SK-N-SH (cell line): ENCODE data around the gene SHE. TPM values are rescaled to one million over a fixed set of nuclear protein-coding genes. Genes with fewer than 3 reads are reported as not detected.

Experiments used
- CTCF ChIA-PET: fragments of 300-600, 350-600 bp; formaldehyde crosslinking; extraction: SDS; loops from one replicate; lab custom pipeline; 2021; lab: Yijun Ruan, JAX
- POLR2A ChIA-PET: fragments of 350-600 bp; sonication (Branson Sonifier 250); formaldehyde crosslinking; extraction: SDS; loops from one replicate; lab custom pipeline; 2020; ENCODE audit warnings: antibody characterized with exemption, inconsistent platforms; lab: Yijun Ruan, JAX
- DNase-seq: peaks from one replicate; pipeline ENCODE4 v3.0.0; 2012
- H2AFZ ChIP-seq: fragments of 200-600 bp; sonication (generic); 2 replicates; pipeline ENCODE4 v1.8.1; 2016; ENCODE audit warnings: antibody characterized with exemption, mild to moderate bottlenecking, low read depth
- H3F3A ChIP-seq: fragments of 200-600 bp; sonication (generic); replicated peaks from 2 replicates; pipeline ENCODE3; 2016; ENCODE audit warnings: antibody characterized with exemption, mild to moderate bottlenecking; ENCODE audit not compliant: insufficient read depth
- H3K27ac ChIP-seq, 2 experiments: fragments of 200-500 bp in 1 of 2; fragments of 200-600 bp in 1 of 2; sonication (Bioruptor generic) in 1 of 2; sonication (generic), shearing (Covaris generic) in 1 of 2; 2 replicates each; pipeline versions ENCODE4 v1.5.1 to v1.6.1; 2014 to 2016; ENCODE audit warnings: low read depth in 2 of 2, inconsistent platforms in 1 of 2, low read length in 1 of 2, mild to moderate bottlenecking in 1 of 2, mixed read lengths in 1 of 2
- H3K27me3 ChIP-seq: fragments of 200-600 bp; sonication (generic), shearing (Covaris generic); 2 replicates; pipeline ENCODE4 v1.6.1; 2016; ENCODE audit warnings: mixed run types; ENCODE audit not compliant: insufficient read depth
- H3K36me3 ChIP-seq, 2 experiments: fragments of 200-500 bp in 1 of 2; fragments of 200-600 bp in 1 of 2; sonication (Bioruptor generic) in 1 of 2; sonication (generic) in 1 of 2; replicated peaks in 1 of 2; 2 replicates each; pipeline versions ENCODE3 to v1.5.1; 2014 to 2016; ENCODE audit warnings: low read length in 1 of 2, mild to moderate bottlenecking in 1 of 2; ENCODE audit not compliant: insufficient read depth in 2 of 2, control insufficient read depth in 1 of 2
- H3K4me1 ChIP-seq, 2 experiments: fragments of 200-500 bp in 1 of 2; fragments of 200-600 bp in 1 of 2; sonication (Bioruptor generic) in 1 of 2; sonication (generic), shearing (Covaris generic) in 1 of 2; 2 replicates each; pipeline versions ENCODE4 v1.5.1 to v1.6.1; 2014 to 2016; ENCODE audit warnings: low read depth in 1 of 2, low read length in 1 of 2, mixed run types in 1 of 2; ENCODE audit not compliant: insufficient read depth in 2 of 2, control insufficient read depth in 1 of 2
- H3K4me2 ChIP-seq: fragments of 200-600 bp; sonication (generic), shearing (Covaris generic); 2 replicates; pipeline ENCODE4 v1.6.1; 2017; ENCODE audit warnings: mixed run types
- H3K4me3 ChIP-seq, 2 experiments: fragments of 200-500 bp in 1 of 2; fragments of 200-600 bp in 1 of 2; sonication (Bioruptor generic) in 1 of 2; sonication (generic), shearing (Covaris generic) in 1 of 2; 2 replicates each; pipeline versions ENCODE4 v1.5.1 to v1.8.1; 2014 to 2016; ENCODE audit warnings: low read depth in 2 of 2, inconsistent platforms in 1 of 2, low read length in 1 of 2, mild to moderate bottlenecking in 1 of 2, mixed read lengths in 1 of 2, moderate library complexity in 1 of 2
- H3K79me2 ChIP-seq: fragments of 200-600 bp; sonication (generic); 2 replicates; pipeline ENCODE4 v1.8.1; 2017; ENCODE audit warnings: mild to moderate bottlenecking; ENCODE audit not compliant: insufficient read depth
- H3K9ac ChIP-seq: fragments of 200-600 bp; sonication (generic); 2 replicates; pipeline ENCODE4 v1.6.1; 2017; ENCODE audit warnings: mixed run types
- H3K9me2 ChIP-seq: fragments of 200-600 bp; sonication (generic); 2 replicates; pipeline ENCODE4 v1.6.1; 2017; ENCODE audit warnings: mixed run types
- H3K9me3 ChIP-seq: fragments of 200-600 bp; sonication (generic); 2 replicates; pipeline ENCODE4 v1.6.1; 2017; ENCODE audit warnings: mixed run types, mild to moderate bottlenecking, moderate library complexity
- H4K20me1 ChIP-seq: fragments of 200-600 bp; sonication (generic); 2 replicates; pipeline ENCODE4 v1.6.1; 2017; ENCODE audit warnings: mild to moderate bottlenecking, mixed run types; ENCODE audit not compliant: insufficient read depth
- CHD2 ChIP-seq: fragments of 150-350 bp; IDR thresholded peaks from 2 replicates; pipeline ENCODE4 v1.6.1; 2018; ENCODE audit warnings: low read length; ENCODE audit not compliant: partially characterized antibody
- CTCF ChIP-seq: fragments of 200-600 bp; sonication (generic); IDR thresholded peaks from 2 replicates; pipeline ENCODE4 v1.6.1; 2017; ENCODE audit warnings: antibody characterized with exemption, mild to moderate bottlenecking, moderate library complexity
- FOSL2 ChIP-seq: IDR thresholded peaks from 2 replicates; pipeline ENCODE4 v1.4.0; 2012; ENCODE audit warnings: low read depth, mild to moderate bottlenecking, moderate library complexity, borderline replicate concordance
- GATA2 ChIP-seq: sonication (generic); formaldehyde crosslinking; IDR thresholded peaks from 2 replicates; pipeline ENCODE4 v1.5.0; 2020; ENCODE audit warnings: mild to moderate bottlenecking, missing genetic modification reagents
- MAX ChIP-seq: IDR thresholded peaks from 2 replicates; pipeline ENCODE4 v1.4.0; 2012; ENCODE audit warnings: low read depth
- NFIC ChIP-seq: IDR thresholded peaks from 2 replicates; pipeline ENCODE4 v1.4.0; 2012; ENCODE audit warnings: borderline replicate concordance
- POLR2AphosphoS5 ChIP-seq: IDR thresholded peaks from 2 replicates; pipeline ENCODE4 v1.6.1; 2012; ENCODE audit warnings: low read depth, low read length
- RAD21 ChIP-seq: IDR thresholded peaks from 2 replicates; pipeline ENCODE4 v1.6.1; 2012; ENCODE audit warnings: mild to moderate bottlenecking, low read length
- RFX5 ChIP-seq: IDR thresholded peaks from 2 replicates; pipeline ENCODE4 v1.6.1; 2012; ENCODE audit warnings: mild to moderate bottlenecking, improper control_type of control experiment, low read length
- SIN3A ChIP-seq: IDR thresholded peaks from 2 replicates; pipeline ENCODE4 v1.6.1; 2012; ENCODE audit warnings: low read depth, mild to moderate bottlenecking, low read length, moderate library complexity, borderline replicate concordance
- YY1 ChIP-seq: IDR thresholded peaks from 2 replicates; pipeline ENCODE4 v1.4.0; 2012; ENCODE audit warnings: low read depth, mild to moderate bottlenecking
- WGBS: methylation state at CpG from one replicate; pipeline ENCODE4 v1.1.6; 2017; ENCODE audit warnings: low lambda C conversion rate; 5-methylcytosine and 5-hydroxymethylcytosine counted together
- polyA plus RNA-seq, 3 experiments: library from polyadenylated mRNA; depleted of rRNA; stranded (reverse); fragments of >200 nt; gene quantifications; 2 replicates each; pipeline ENCODE4 v1.2.3, GENCODE V29; 2012
- TF ChIP-seq, protein P1 (sequence below): fragments of 150-350 bp; IDR thresholded peaks from 2 replicates; pipeline ENCODE4 v1.6.1; 2016; ENCODE audit warnings: mild to moderate bottlenecking, low read depth, low read length

Gene SHE
- polyA plus RNA-seq, 1 of the 3 experiments (the other 2 are of a cell fraction) = not detected

DNA sequence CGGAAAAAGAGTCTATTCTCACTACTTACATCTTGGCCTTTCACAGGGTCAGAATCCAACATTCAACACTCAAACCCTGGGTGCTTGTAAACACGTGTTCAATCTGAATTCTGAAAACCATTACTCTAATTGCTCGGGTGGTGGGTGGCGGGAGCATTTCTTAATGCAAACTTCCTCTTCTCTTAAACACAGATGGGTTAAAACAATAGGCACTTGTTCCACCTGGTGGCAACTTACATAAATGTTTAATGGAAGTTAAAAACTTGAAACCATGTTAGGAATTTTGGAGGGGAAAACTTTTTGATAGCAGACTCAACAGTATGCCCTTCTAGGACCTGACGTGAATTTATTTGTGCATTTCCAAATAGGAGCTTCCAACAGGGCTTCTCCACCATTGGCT lies 23.6 kb downstream of the SHE start:
- CTCF ChIA-PET = interaction anchor here (0.6 to 9.8 kb wide), 20 partner anchors 11 to 459 kb away, joined by 3 to 187 read pairs (median 6); partner anchors contain the start of genes IL6R and UBE2Q1

DNA sequence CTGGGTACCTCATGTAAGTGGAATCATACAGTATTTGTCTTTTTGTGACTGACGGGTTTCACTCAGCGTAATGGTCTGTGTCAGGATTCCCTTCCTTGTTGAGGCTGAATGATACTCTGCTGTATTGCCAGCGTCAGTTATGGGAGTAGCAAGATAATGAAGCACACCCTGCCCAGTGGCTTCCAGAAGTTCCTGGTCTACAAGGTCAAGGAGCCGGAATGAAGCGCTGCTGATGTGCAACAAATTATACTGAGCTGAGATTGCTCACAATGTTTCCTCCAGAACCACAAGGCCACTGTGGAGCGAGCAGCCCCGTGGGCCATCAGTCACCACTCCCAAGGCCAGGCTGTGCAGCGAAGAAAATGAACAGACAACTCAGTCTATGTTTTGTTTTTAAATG lies 24.2 kb downstream of the SHE start:
- no peak overlapping the region for H3K27ac ChIP-seq
- H4K20me1 ChIP-seq = no peaks in the 10 kb centered on the region
- no peak for DNase-seq
- no peaks in the 10 kb centered on the region for H3K36me3 ChIP-seq
- H2AFZ ChIP-seq = no peak overlapping the region
- H3K9me3 ChIP-seq = no peaks in the 10 kb centered on the region
- no peak overlapping the region for H3K4me3 ChIP-seq
- CTCF ChIA-PET = interaction anchor here (9.8 kb wide), 1 partner anchor 70 kb away, joined by 187 read pairs; no protein-coding TSS in a partner anchor
- TF ChIP-seq POLR2AphosphoS5 (no peak), GATA2 (CRISPR knock-in tag) (no peak)
- 89% methylated on average over 8 of the region's 8 CpGs for WGBS
- no peak overlapping the region for H3K4me2 ChIP-seq
- peaks cover 7% of the 10 kb centered on the region for H3F3A ChIP-seq
- H3K79me2 ChIP-seq = no peaks in the 10 kb centered on the region
- H3K9me2 ChIP-seq = no peaks in the 10 kb centered on the region
- no peak overlapping the region for H3K9ac ChIP-seq
- H3K4me1 ChIP-seq = peaks cover 5 to 18% of the 10 kb centered on the region in 2 experiments; a peak in 2 of 4 replicates
- POLR2A ChIA-PET = no interaction called here
- no peaks in the 10 kb centered on the region for H3K27me3 ChIP-seq

More for the DNA sequence above, 23.6 kb downstream of the SHE start:
- H3K4me1 ChIP-seq = peaks cover 5 to 18% of the 10 kb centered on the region in 2 experiments; a peak in 2 of 4 replicates
- no peak overlapping the region for H3K4me3 ChIP-seq
- H4K20me1 ChIP-seq = no peaks in the 10 kb centered on the region
- no peak for DNase-seq
- no peaks in the 10 kb centered on the region for H3K9me2 ChIP-seq
- 82% methylated on average over 5 of the region's 5 CpGs for WGBS
- H3K27me3 ChIP-seq = no peaks in the 10 kb centered on the region
- TF ChIP-seq RAD21 = no peak
- TF ChIP-seq CTCF = peak; percentile 41
- TF ChIP-seq, all 33 proteins: peak for 1
- no peak overlapping the region for H3K4me2 ChIP-seq
- POLR2A ChIA-PET = no interaction called here
- no peaks in the 10 kb centered on the region for H3K36me3 ChIP-seq
- H2AFZ ChIP-seq = peak overlapping the region; percentile 96
- no peaks in the 10 kb centered on the region for H3K79me2 ChIP-seq
- H3K9me3 ChIP-seq = no peaks in the 10 kb centered on the region
- no peak overlapping the region for H3K27ac ChIP-seq
- H3K9ac ChIP-seq = no peak overlapping the region
- H3F3A ChIP-seq = peaks cover 7% of the 10 kb centered on the region

- POLR2A ChIA-PET = no interaction called here
These were observed 25.4 kb downstream of the SHE start for GRCh38 chr1:154476791-154477190.

More at GRCh38 chr1:154476791-154477190, 25.4 kb downstream of the SHE start:
- H3F3A ChIP-seq = peaks cover 7% of the 10 kb centered on the region
- DNase-seq = no peak
- no peak overlapping the region for H3K4me2 ChIP-seq
- no peak overlapping the region for H3K27ac ChIP-seq
- no peaks in the 10 kb centered on the region for H3K36me3 ChIP-seq
- H3K9ac ChIP-seq = no peak overlapping the region
- H3K9me3 ChIP-seq = no peaks in the 10 kb centered on the region
- CTCF ChIA-PET = interaction anchor here (0.7 to 2.1 kb wide), 2 partner anchors 70 to 343 kb away, joined by 4 to 8 read pairs; no protein-coding TSS in a partner anchor
- H4K20me1 ChIP-seq = no peaks in the 10 kb centered on the region
- H3K27me3 ChIP-seq = no peaks in the 10 kb centered on the region
- no peak overlapping the region for H2AFZ ChIP-seq
- H3K79me2 ChIP-seq = no peaks in the 10 kb centered on the region
- no peaks in the 10 kb centered on the region for H3K9me2 ChIP-seq
- H3K4me3 ChIP-seq = no peak overlapping the region
- H3K4me1 ChIP-seq = peaks cover 5 to 17% of the 10 kb centered on the region in 2 experiments; a peak in 2 of 4 replicates
- 100% methylated on average over 1 of the region's 1 CpG for WGBS
- TF ChIP-seq NFIC = no peak
- no peak for TF ChIP-seq YY1
- no peak for TF ChIP-seq SIN3A
- no peak for TF ChIP-seq FOSL2
- no peak for TF ChIP-seq CTCF
- TF ChIP-seq, protein P1, sequence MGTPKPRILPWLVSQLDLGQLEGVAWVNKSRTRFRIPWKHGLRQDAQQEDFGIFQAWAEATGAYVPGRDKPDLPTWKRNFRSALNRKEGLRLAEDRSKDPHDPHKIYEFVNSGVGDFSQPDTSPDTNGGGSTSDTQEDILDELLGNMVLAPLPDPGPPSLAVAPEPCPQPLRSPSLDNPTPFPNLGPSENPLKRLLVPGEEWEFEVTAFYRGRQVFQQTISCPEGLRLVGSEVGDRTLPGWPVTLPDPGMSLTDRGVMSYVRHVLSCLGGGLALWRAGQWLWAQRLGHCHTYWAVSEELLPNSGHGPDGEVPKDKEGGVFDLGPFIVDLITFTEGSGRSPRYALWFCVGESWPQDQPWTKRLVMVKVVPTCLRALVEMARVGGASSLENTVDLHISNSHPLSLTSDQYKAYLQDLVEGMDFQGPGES = no peak
- no peak for TF ChIP-seq CHD2
- no peak for TF ChIP-seq MAX
- TF ChIP-seq RFX5 = no peak
- TF ChIP-seq, all 33 proteins: peak for 0
